ENCODE measurements around the gene SLC35F3.
"Not testable (repeated sequence)": the region's sequence is repeated elsewhere in the genome, so short reads cannot be mapped to it uniquely, and the experiment has no call there.

Gene SLC35F3

DNA sequence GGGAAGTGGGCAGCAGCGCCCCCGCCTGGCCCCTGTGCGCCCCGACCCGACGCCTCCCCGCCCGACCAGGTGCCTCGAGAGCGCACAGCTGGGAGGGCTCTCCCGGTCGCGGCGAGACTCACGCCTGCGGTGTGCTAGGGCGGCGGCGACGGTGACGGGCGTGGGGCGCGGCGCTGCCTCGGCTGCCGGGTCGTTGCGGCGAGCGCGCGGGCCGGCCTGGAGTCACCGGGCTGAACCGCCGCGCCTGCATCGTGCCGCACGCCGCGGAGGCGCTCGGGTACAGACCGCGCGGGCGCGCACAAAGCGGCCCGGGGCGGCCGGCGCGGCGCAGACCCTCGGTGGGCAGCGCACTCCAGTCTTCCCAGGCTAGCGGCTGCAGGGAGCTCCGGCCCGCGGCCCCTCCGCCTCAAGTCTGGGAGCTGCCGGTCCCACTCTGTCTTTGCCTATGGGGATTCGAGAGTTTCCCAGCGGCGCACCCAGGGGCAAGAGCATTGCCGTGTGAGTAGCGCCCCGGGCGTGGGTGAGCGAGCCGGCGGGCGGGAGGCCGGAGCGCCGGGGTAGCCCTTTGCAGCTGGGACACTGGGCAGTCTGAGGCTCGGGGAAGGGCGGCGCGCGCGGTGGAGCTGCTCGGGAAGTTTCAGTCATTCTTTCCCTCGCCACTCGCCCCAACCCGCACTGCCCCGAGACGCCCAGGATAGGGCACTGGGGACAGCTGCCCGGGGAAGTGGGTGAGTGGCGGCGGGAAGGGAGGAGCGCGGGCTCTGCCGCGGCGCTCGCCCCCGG is at the start of gene SLC35F3:
TSS of gene SLC35F3 (plus strand) at position 44 of the 783 bp plus-strand sequence.
- no peak for DNase-seq

DNA sequence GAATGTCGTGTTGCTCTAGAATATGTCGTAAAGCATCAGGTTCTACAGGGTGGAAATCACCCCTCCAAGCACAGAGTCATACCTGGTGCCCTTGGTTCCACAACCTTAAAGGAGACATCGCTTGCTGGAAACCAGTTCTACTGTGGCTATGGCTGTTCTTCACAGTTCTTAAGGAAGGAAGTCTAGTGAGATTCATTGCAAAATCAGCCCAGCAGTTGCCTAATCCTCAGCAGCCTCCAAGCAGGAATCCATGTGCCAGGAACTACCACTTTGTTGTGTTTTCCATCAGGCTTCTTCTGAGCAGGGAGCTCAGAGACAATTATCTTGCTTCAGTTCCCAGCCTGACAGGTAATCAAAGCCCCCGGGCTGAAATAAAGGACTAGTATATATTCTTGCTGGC is 45.0 kb upstream of the SLC35F3 start:
- DNase-seq: no peak

DNA sequence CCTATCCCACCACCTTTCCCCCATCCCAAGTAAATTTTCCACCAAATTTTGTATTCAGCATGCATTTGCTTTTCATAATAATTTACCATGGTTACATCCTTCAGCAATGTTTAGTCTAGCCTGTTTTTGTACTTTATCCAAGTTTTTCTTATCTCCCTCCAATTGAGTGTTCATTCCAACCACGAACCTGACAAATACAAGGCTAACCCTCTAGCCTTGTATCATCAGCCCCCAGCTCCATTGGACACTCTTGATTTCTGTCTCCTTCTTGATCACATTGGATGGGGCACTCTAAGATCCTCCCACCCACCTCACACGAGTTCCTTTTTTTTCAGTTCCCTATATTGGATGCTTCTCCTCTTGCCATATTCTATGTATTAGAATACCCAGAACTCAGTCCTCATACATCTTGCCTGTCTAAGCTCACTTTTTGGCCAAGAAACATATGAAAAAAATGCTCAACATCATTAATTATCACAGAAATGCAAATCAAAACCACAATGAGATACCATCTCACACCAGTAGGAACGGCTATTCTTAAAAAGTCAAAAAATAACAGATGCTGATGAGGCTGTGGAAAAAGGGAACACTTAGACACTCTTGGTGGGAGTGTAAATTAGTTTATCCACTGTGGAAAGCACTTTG is 40.5 kb upstream of the SLC35F3 start:
- DNase-seq: no peak

GRCh38 chr1:233864578-233864977 is 39.9 kb upstream of the SLC35F3 start:
- no peak for DNase-seq

- no peak for DNase-seq
These were observed 39.3 kb upstream of the SLC35F3 start for GRCh38 chr1:233865216-233865615.

DNA sequence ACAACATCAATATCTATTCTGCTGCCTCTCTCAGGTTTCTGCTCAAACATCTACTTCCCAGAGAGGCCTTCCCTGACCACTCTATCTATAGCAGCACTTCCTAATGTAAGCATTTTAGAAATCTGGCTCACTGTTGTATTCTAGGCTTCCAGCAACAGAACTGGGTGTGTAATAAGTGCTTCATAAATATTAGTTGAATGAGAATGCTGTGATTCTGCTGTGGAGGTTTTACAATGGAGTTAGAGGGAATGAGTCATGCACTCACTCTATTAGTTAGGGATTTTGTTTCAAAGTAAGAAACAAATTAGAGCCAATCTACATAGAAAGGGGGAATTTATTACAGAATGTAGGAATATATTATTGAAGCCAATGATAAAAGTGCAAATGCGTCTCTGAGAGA is 38.6 kb upstream of the SLC35F3 start:
- DNase-seq: no peak

GRCh38 chr1:233867028-233867427 is 37.4 kb upstream of the SLC35F3 start:
- DNase-seq: no peak

GRCh38 chr1:233868461-233868860 is 36.0 kb upstream of the SLC35F3 start:
- no peak for DNase-seq

DNA sequence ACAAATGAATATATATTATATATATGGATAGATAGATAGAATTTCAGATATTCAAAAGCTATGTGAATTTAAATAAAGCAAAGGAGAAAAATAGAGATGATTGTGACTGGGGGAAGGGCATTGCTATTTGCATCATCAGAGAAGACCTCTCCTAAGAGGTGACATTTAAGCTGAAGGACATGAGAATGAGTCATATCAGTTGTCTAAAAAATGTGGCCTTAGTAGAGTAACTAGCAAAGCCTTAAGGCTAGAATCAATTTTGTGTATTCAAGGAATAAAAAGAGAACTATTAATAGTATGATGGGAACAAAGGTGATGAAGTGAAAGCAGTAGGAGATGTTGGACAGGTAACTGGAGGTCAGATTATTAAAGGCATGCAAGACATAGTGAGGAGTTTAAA is 34.8 kb upstream of the SLC35F3 start:
- no peak for DNase-seq

GRCh38 chr1:233873666-233874065 is 30.8 kb upstream of the SLC35F3 start:
- DNase-seq: no peak

- no peak for DNase-seq
These were observed 24.6 kb upstream of the SLC35F3 start for GRCh38 chr1:233879841-233880240.

- DNase-seq: no peak
These were observed 20.8 kb upstream of the SLC35F3 start for GRCh38 chr1:233883671-233884070.

- DNase-seq: no peak
These were observed 19.9 kb upstream of the SLC35F3 start for GRCh38 chr1:233884461-233885151.

DNA sequence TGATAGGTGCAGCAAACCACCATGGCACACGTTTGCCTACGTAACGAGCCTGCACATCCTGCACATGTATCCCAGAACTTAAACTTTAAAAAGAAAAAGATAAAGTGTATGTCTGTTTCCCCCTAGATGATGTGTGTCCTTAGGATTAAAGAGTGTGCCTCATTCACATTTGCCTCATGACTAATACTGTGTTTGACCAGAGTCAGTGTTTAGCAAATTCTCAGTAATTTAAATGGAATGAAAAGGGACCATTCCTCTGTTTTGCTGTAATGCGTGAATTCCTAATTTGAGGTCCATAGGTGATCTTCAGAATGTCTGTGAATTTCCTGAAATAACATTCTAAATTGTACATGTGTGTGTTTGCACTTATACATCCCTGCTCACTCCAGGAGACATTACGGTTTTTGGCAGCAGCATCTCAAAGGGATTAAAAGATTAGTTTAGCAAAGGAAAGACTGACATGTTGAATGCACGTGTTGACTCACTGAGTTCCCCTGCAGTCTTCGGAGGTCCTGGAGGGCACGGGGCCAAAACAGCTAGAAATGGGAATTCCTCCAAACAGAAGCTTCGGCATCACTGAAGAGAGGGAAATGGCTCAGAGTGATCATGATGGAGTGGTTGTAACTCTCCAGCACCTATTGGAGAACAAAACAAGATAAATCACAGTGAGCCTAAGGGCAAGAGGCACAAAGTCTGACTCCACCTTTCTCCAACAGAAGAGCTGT is 19.1 kb upstream of the SLC35F3 start:
- DNase-seq: no peak

DNA sequence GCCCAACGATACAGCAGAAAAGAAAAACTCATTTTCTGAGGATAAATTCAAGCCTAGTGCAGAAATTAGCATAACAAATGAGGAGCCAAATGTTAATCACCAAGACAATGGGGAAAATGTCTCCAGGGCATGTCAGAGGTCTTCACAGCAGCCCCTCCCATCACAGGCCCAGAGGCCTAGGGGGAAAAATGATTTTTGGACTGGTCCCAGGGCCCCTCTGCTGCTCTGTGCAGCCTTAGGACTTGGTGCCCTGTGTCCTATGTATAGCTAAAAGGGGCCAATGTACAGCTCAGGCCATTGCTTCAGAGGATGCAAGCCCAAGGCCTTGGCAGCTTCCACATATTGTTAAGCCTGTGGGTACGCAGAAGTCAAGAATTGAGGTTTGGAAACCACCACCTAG is 13.3 kb upstream of the SLC35F3 start:
- not testable (repeated sequence) for DNase-seq

- DNase-seq: no peak
These were observed 6.9 kb upstream of the SLC35F3 start for GRCh38 chr1:233897325-233898162.

GRCh38 chr1:233901495-233901894 is 3.0 kb upstream of the SLC35F3 start:
- no peak for DNase-seq

GRCh38 chr1:233905416-233906051 is 1.1 kb downstream of the SLC35F3 start:
- no peak for DNase-seq

- DNase-seq: no peak
These were observed 2.7 kb downstream of the SLC35F3 start for GRCh38 chr1:233907151-233907550.

- DNase-seq: no peak
These were observed 3.6 kb downstream of the SLC35F3 start for GRCh38 chr1:233908092-233908491.

DNA sequence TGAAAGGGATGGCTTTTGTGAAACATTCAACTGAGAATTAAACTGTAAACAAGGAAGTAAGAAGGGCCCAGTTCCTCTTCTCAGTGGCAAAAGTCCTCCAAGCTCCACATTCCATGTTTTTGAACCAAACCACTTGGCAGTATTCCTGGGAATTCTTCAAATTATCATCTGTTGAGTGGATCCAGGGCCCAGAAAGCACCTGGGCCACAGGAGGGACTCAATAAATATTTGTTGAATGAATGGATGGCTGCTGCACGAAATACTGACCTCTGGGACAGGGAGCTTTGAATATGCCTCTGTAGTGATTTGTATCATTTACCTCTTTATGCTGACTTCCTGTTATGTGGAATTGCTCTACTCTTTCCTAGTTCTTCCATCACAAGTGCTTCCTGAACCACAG is 4.7 kb downstream of the SLC35F3 start:
- DNase-seq: no peak

GRCh38 chr1:233912447-233912846 is 8.0 kb downstream of the SLC35F3 start:
- DNase-seq: no peak
